Tibial nerve (tissue), 3 donors: Measurements from ENCODE around the gene IGFN1.

ENCODE experiments used
- POLR2A ChIP-seq, 2 donors: fragments of 450-650 bp; IDR thresholded peaks; one replicate each; pipeline ENCODE4 v1.6.1; 2017; ENCODE audit warnings: antibody characterized with exemption in 2 of 2, mild to moderate bottlenecking in 2 of 2, moderate library complexity in 2 of 2
- TF ChIP-seq, protein P1 (sequence below), 5 experiments: fragments of 200-600 bp in 3 of 5; fragments of 450-650 bp in 2 of 5; sonication (generic) in 3 of 5; IDR thresholded peaks; one replicate each; pipeline ENCODE4 v1.5.1; 2016 to 2019; ENCODE audit warnings: antibody characterized with exemption in 5 of 5, mild to moderate bottlenecking in 3 of 5, moderate library complexity in 2 of 5

DNA sequence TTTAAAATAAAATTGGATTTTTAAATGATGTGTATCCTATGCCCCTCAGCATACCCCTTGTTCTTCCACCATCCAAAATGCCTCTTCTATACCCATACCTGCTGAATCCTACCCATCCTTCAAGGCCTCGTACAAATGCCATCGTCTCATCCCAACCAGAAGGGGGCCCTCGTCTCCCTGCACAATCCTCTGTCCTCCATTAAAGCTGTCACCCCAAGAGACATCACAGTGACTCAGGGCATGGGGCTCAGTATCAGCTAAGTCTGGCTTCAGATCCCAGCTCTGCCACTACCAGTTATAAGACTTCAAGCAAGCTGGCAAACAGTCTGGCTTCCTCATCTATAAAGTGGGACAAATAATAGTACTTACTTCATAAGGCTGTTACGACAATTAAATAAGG lies 23.8 kb downstream of the IGFN1 start:
- TF ChIP-seq, protein P1, sequence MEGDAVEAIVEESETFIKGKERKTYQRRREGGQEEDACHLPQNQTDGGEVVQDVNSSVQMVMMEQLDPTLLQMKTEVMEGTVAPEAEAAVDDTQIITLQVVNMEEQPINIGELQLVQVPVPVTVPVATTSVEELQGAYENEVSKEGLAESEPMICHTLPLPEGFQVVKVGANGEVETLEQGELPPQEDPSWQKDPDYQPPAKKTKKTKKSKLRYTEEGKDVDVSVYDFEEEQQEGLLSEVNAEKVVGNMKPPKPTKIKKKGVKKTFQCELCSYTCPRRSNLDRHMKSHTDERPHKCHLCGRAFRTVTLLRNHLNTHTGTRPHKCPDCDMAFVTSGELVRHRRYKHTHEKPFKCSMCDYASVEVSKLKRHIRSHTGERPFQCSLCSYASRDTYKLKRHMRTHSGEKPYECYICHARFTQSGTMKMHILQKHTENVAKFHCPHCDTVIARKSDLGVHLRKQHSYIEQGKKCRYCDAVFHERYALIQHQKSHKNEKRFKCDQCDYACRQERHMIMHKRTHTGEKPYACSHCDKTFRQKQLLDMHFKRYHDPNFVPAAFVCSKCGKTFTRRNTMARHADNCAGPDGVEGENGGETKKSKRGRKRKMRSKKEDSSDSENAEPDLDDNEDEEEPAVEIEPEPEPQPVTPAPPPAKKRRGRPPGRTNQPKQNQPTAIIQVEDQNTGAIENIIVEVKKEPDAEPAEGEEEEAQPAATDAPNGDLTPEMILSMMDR (IDR thresholded peaks at IDR 0.05), result no peak
- no peak for TF ChIP-seq POLR2A (IDR thresholded peaks at IDR 0.05)
